ENCODE results near the gene XPO6. TPM values are rescaled to one million over a fixed set of nuclear protein-coding genes. Genes with fewer than 3 reads are reported as not detected.

Gene XPO6
- polyA plus RNA-seq, 1 experiment, result 207 TPM

- no peak overlapping the region for H3K27ac ChIP-seq (ENCODE audit: low read depth, low read length)
- no peak overlapping the region for H3K4me3 ChIP-seq (ENCODE audit: low read depth, low read length)
- H3K9me3 ChIP-seq (ENCODE audit: control insufficient read depth, insufficient read depth, low read length), result no peaks in the 10 kb centered on the region
- ChIA-PET CTCF (no interaction called here), POLR2A (no interaction called here)
- no peaks in the 10 kb centered on the region for H3K27me3 ChIP-seq (ENCODE audit: control insufficient read depth, insufficient read depth, low read length)
- DNase-seq (ENCODE audit: low read depth, low spot score), result no peak
- TF ChIP-seq, protein P1, sequence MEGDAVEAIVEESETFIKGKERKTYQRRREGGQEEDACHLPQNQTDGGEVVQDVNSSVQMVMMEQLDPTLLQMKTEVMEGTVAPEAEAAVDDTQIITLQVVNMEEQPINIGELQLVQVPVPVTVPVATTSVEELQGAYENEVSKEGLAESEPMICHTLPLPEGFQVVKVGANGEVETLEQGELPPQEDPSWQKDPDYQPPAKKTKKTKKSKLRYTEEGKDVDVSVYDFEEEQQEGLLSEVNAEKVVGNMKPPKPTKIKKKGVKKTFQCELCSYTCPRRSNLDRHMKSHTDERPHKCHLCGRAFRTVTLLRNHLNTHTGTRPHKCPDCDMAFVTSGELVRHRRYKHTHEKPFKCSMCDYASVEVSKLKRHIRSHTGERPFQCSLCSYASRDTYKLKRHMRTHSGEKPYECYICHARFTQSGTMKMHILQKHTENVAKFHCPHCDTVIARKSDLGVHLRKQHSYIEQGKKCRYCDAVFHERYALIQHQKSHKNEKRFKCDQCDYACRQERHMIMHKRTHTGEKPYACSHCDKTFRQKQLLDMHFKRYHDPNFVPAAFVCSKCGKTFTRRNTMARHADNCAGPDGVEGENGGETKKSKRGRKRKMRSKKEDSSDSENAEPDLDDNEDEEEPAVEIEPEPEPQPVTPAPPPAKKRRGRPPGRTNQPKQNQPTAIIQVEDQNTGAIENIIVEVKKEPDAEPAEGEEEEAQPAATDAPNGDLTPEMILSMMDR (IDR thresholded peaks at IDR 0.05; ENCODE audit: low read depth, low read length), result no peak
These were observed 107.4 kb downstream of the XPO6 start for GRCh38 chr16:28104404-28104803.

GRCh38 chr16:28103516-28104170 is 108.1 kb downstream of the XPO6 start:
- H3K4me3 ChIP-seq (ENCODE audit: low read depth, low read length), result no peak overlapping the region
- ChIA-PET POLR2A (interaction anchor here (0.6 kb wide), 1 partner anchor 13 kb away, joined by 4 read pairs; no protein-coding TSS in a partner anchor), CTCF (no interaction called here)
- H3K9me3 ChIP-seq (ENCODE audit: control insufficient read depth, insufficient read depth, low read length), result no peaks in the 10 kb centered on the region
- H3K27ac ChIP-seq (ENCODE audit: low read depth, low read length), result no peak overlapping the region
- TF ChIP-seq, protein P1 (IDR thresholded peaks at IDR 0.05; ENCODE audit: low read depth, low read length), result no peak
- DNase-seq (ENCODE audit: low read depth, low spot score), result no peak
- H3K27me3 ChIP-seq (ENCODE audit: control insufficient read depth, insufficient read depth, low read length), result no peaks in the 10 kb centered on the region

GRCh38 chr16:28101533-28101890 is 110.3 kb downstream of the XPO6 start:
- ChIA-PET CTCF (no interaction called here), POLR2A (no interaction called here)
- Histone ChIP-seq H3K27ac (ENCODE audit: low read depth, low read length) (no peak overlapping the region), H3K9me3 (ENCODE audit: control insufficient read depth, insufficient read depth, low read length) (no peaks in the 10 kb centered on the region), H3K27me3 (ENCODE audit: control insufficient read depth, insufficient read depth, low read length) (no peaks in the 10 kb centered on the region), H3K4me3 (ENCODE audit: low read depth, low read length) (no peak overlapping the region)
- DNase-seq (ENCODE audit: low read depth, low spot score), result no peak
- TF ChIP-seq, protein P1 (IDR thresholded peaks at IDR 0.05; ENCODE audit: low read depth, low read length), result no peak

- H3K27me3 ChIP-seq (ENCODE audit: control insufficient read depth, insufficient read depth, low read length), result no peaks in the 10 kb centered on the region
- CTCF ChIA-PET, result interaction anchor here (0.6 kb wide), 1 partner anchor 493 kb away, joined by 5 read pairs; no protein-coding TSS in a partner anchor
- TF ChIP-seq, protein P1 (IDR thresholded peaks at IDR 0.05; ENCODE audit: low read depth, low read length), result no peak
- no peaks in the 10 kb centered on the region for H3K9me3 ChIP-seq (ENCODE audit: control insufficient read depth, insufficient read depth, low read length)
- H3K27ac ChIP-seq (ENCODE audit: low read depth, low read length), result no peak overlapping the region
- H3K4me3 ChIP-seq (ENCODE audit: low read depth, low read length), result no peak overlapping the region
- DNase-seq (ENCODE audit: low read depth, low spot score), result no peak
- POLR2A ChIA-PET, result no interaction called here
These were observed 110.8 kb downstream of the XPO6 start for GRCh38 chr16:28100810-28101532.
